Glutamatergic neuron (in vitro differentiated cells): ENCODE results near the gene RAB31. TPM values are rescaled to one million over a fixed set of nuclear protein-coding genes. Genes with fewer than 3 reads are reported as not detected.

Experiments used
- DNase-seq: peaks from one replicate; pipeline ENCODE4 v3.0.0; 2022
- H3K27ac Mint-ChIP-seq: one replicate; pipeline ENCODE4 v1.8.0; 2020; ENCODE audit warnings: mild to moderate bottlenecking, mixed read lengths, inconsistent platforms; ENCODE audit not compliant: unreplicated experiment
- H3K27me3 Mint-ChIP-seq: one replicate; pipeline ENCODE4 v1.8.0; 2020; ENCODE audit warnings: mild to moderate bottlenecking, moderate library complexity, mixed read lengths, inconsistent platforms; ENCODE audit not compliant: unreplicated experiment
- H3K36me3 Mint-ChIP-seq: one replicate; pipeline ENCODE4 v1.8.0; 2020; ENCODE audit warnings: mild to moderate bottlenecking, mixed read lengths, inconsistent platforms; ENCODE audit not compliant: unreplicated experiment
- H3K4me1 Mint-ChIP-seq: one replicate; pipeline ENCODE4 v1.8.0; 2020; ENCODE audit warnings: mild to moderate bottlenecking, low read depth, mixed read lengths, inconsistent platforms; ENCODE audit not compliant: unreplicated experiment
- H3K4me3 Mint-ChIP-seq: one replicate; pipeline ENCODE4 v1.8.0; 2020; ENCODE audit warnings: mild to moderate bottlenecking, mixed read lengths, inconsistent platforms; ENCODE audit not compliant: unreplicated experiment
- H3K9me3 Mint-ChIP-seq: one replicate; pipeline ENCODE4 v1.8.0; 2020; ENCODE audit warnings: mild to moderate bottlenecking, moderate library complexity, mixed read lengths, inconsistent platforms; ENCODE audit not compliant: unreplicated experiment
- CTCF ChIP-seq: fragments of 200-600 bp; sonication (generic); IDR thresholded peaks from one replicate; pipeline ENCODE4 v1.5.0; 2021; ENCODE audit not compliant: partially characterized antibody, unreplicated experiment
- total RNA-seq: library from RNA; stranded (reverse); fragmentation: NEBNext Ultra II Directional; extraction: Animal tissue kit (Norgen Biotek cat#: 25700); gene quantifications from one replicate; pipeline ENCODE4 v1.2.1, GENCODE V29; 2021; ENCODE audit not compliant: unreplicated experiment

Gene RAB31
- total RNA-seq, 1 donor from 2014 or later, result 4.1 TPM

- Mint-ChIP-seq H3K27ac (no peak overlapping the region), H3K4me1 (no peaks in the 10 kb centered on the region), H3K9me3 (peaks cover 3% of the 10 kb centered on the region), H3K4me3 (no peak overlapping the region), H3K36me3 (no peaks in the 10 kb centered on the region), H3K27me3 (no peaks in the 10 kb centered on the region)
- DNase-seq, result no peak
- TF ChIP-seq CTCF, result no peak
Observed at GRCh38 chr18:9751371-9752031, 43.4 kb downstream of the RAB31 start.

GRCh38 chr18:9753846-9754245 lies 45.7 kb downstream of the RAB31 start:
- H3K4me1 Mint-ChIP-seq, result no peaks in the 10 kb centered on the region
- H3K36me3 Mint-ChIP-seq, result peaks cover 7% of the 10 kb centered on the region
- H3K27ac Mint-ChIP-seq, result no peak overlapping the region
- no peak overlapping the region for H3K4me3 Mint-ChIP-seq
- no peak for TF ChIP-seq CTCF
- DNase-seq, result no peak
- H3K27me3 Mint-ChIP-seq, result no peaks in the 10 kb centered on the region
- peaks cover 1% of the 10 kb centered on the region for H3K9me3 Mint-ChIP-seq

DNA sequence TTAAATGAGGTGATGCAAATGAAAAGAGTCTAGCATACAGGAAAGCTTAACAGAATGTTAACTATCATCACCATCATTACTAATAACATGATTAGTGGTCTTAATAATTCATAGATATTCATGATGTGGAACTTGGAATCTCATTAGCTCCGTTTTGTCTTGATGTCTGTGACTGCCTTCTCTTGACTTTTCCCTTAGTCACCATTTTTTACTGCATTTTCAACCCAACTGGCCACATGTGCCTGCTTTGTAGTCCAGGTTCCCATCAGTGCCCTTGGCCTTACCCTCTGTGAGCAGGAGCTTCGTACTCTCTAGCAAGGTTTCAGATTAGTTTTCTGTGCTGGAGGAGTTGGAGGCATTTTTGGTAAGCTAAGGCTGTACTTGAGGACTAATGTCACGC lies 47.0 kb downstream of the RAB31 start:
- TF ChIP-seq CTCF, result no peak
- no peak overlapping the region for H3K4me3 Mint-ChIP-seq
- no peaks in the 10 kb centered on the region for H3K27me3 Mint-ChIP-seq
- H3K9me3 Mint-ChIP-seq, result peaks cover 1% of the 10 kb centered on the region
- no peaks in the 10 kb centered on the region for H3K4me1 Mint-ChIP-seq
- DNase-seq, result no peak
- H3K36me3 Mint-ChIP-seq, result peaks cover 7% of the 10 kb centered on the region
- H3K27ac Mint-ChIP-seq, result no peak overlapping the region

GRCh38 chr18:9755615-9756014 lies 47.5 kb downstream of the RAB31 start:
- TF ChIP-seq CTCF, result no peak
- no peak for DNase-seq
- no peaks in the 10 kb centered on the region for H3K9me3 Mint-ChIP-seq
- no peak overlapping the region for H3K4me3 Mint-ChIP-seq
- peaks cover 10% of the 10 kb centered on the region for H3K36me3 Mint-ChIP-seq
- no peak overlapping the region for H3K27ac Mint-ChIP-seq
- no peaks in the 10 kb centered on the region for H3K4me1 Mint-ChIP-seq
- H3K27me3 Mint-ChIP-seq, result no peaks in the 10 kb centered on the region

GRCh38 chr18:9756271-9756932 lies 48.3 kb downstream of the RAB31 start:
- H3K36me3 Mint-ChIP-seq, result peaks cover 16% of the 10 kb centered on the region
- no peaks in the 10 kb centered on the region for H3K4me1 Mint-ChIP-seq
- H3K4me3 Mint-ChIP-seq, result no peak overlapping the region
- no peak overlapping the region for H3K27ac Mint-ChIP-seq
- no peaks in the 10 kb centered on the region for H3K27me3 Mint-ChIP-seq
- H3K9me3 Mint-ChIP-seq, result no peaks in the 10 kb centered on the region
- no peak for TF ChIP-seq CTCF
- no peak for DNase-seq
